ENCODE measurements around the gene CD247. TPM values are rescaled to one million over a fixed set of nuclear protein-coding genes. Genes with fewer than 3 reads are reported as not detected.

Gene CD247
- total and polyA plus RNA-seq, 10 of the 15 experiments (the other 5 are each of a cell fraction or from before 2014, with no cell fraction given): 0.10 to 0.77 (median 0.30) TPM

DNA sequence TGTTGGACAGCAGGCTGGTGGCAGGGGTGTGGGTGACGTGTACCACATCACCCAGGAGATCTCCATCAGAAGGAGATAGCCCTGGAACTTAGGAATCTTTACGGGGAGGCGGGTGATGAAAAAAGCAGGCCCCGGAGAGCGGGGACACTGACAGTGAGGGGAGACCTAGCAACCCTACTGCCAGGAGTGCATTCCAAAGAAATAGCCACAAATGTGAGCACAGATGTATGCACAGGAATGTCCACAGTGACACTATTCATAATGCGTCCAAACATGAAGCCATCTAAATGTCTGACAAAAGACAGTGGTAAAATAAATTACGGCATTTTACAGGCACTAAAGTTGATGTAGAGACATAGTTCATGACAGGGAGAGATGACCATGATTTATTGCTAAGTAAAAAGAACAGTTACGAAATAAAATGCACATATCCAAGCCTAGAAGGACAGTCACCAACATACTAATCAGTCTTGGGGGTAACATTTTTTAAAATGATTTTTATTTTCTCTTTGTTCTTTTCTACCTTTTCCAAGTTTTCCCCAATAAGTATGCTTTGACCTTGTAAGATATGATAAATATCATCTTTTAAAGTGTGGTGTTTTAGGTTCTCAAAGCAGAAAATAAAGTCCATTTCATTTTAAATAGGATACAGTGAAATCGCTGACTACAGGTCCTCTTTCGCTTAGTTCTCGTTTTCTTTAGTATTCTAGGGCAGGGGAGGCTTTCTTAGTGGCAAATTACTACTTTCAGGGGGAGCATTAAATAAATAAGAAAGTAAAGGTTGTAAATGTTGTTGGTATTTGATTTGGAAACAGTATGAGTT is 21.3 kb downstream of the CD247 start:
- whole genome bisulfite sequencing (ENCODE audit: insufficient coverage, insufficient replicate concordance, low lambda C conversion rate, missing lambda C conversion rate): 70% methylated on average over 11 of the region's 11 CpGs
- SMC1A ChIA-PET (ENCODE audit: uncharacterized antibody, unreplicated experiment): no interaction called here
- H3K4me3 ChIP-seq: no peak overlapping the region
- no peak overlapping the region for H3K4me2 ChIP-seq (ENCODE audit: control insufficient read depth, insufficient read depth)
- H4K20me1 ChIP-seq (ENCODE audit: control insufficient read depth, insufficient read depth): no peaks in the 10 kb centered on the region
- H3K9me3 ChIP-seq (replicated peaks; ENCODE audit: control insufficient read depth, insufficient read depth, low read length): no peaks in the 10 kb centered on the region
- no peak overlapping the region for H2AFZ ChIP-seq (ENCODE audit: control insufficient read depth, low read depth, low read length)
- H3K36me3 ChIP-seq (ENCODE audit: control insufficient read depth in 2 of 2, insufficient read depth in 2 of 2, low read length in 1 of 2): no peaks in the 10 kb centered on the region
- intact Hi-C loops (cut with micrococcal nuclease; ENCODE audit: unreplicated experiment) (no loop called here), in situ Hi-C loops (cut with MboI) (no loop called here)
- 0 out of 4 replicates have a peak, but pooled peaks cover 0 to 3% of the 10 kb centered on the region in 2 experiments for H3K27me3 ChIP-seq (replicated peaks in 1 of 2; ENCODE audit: control insufficient read depth in 2 of 2, insufficient read depth in 2 of 2, low read length in 1 of 2)
- H3K27ac ChIP-seq (ENCODE audit: control insufficient read depth, insufficient read depth): no peak overlapping the region
- H3K4me1 ChIP-seq (ENCODE audit: control insufficient read depth, insufficient read depth, low read length): peaks cover 31% of the 10 kb centered on the region
- FAIRE-seq (no peak), DNase-seq (ENCODE audit: low read depth, low spot score) (no peak), ATAC-seq (no peak)
- no TSS peak for BruUV-seq (replicated peaks)
- H3K79me2 ChIP-seq (ENCODE audit: control insufficient read depth, insufficient read depth, low read length): no peaks in the 10 kb centered on the region
- POLR2A ChIA-PET: no interaction called here
- CTCF ChIA-PET: interaction anchor here (1.2 kb wide), 1 partner anchor 36 kb away, joined by 4 read pairs; no protein-coding TSS in a partner anchor
- no peak overlapping the region for H3K9ac ChIP-seq (ENCODE audit: control insufficient read depth, insufficient read depth, low read length)
- RAD21 ChIA-PET (ENCODE audit: unreplicated experiment): no interaction called here
- TF ChIP-seq CHD2 (IDR thresholded peaks at IDR 0.05; ENCODE audit: borderline replicate concordance, low read depth, low read length): no peak
- TF ChIP-seq ZBED1 (IDR thresholded peaks at IDR 0.05; ENCODE audit: borderline replicate concordance): no peak
- TF ChIP-seq, protein P1, sequence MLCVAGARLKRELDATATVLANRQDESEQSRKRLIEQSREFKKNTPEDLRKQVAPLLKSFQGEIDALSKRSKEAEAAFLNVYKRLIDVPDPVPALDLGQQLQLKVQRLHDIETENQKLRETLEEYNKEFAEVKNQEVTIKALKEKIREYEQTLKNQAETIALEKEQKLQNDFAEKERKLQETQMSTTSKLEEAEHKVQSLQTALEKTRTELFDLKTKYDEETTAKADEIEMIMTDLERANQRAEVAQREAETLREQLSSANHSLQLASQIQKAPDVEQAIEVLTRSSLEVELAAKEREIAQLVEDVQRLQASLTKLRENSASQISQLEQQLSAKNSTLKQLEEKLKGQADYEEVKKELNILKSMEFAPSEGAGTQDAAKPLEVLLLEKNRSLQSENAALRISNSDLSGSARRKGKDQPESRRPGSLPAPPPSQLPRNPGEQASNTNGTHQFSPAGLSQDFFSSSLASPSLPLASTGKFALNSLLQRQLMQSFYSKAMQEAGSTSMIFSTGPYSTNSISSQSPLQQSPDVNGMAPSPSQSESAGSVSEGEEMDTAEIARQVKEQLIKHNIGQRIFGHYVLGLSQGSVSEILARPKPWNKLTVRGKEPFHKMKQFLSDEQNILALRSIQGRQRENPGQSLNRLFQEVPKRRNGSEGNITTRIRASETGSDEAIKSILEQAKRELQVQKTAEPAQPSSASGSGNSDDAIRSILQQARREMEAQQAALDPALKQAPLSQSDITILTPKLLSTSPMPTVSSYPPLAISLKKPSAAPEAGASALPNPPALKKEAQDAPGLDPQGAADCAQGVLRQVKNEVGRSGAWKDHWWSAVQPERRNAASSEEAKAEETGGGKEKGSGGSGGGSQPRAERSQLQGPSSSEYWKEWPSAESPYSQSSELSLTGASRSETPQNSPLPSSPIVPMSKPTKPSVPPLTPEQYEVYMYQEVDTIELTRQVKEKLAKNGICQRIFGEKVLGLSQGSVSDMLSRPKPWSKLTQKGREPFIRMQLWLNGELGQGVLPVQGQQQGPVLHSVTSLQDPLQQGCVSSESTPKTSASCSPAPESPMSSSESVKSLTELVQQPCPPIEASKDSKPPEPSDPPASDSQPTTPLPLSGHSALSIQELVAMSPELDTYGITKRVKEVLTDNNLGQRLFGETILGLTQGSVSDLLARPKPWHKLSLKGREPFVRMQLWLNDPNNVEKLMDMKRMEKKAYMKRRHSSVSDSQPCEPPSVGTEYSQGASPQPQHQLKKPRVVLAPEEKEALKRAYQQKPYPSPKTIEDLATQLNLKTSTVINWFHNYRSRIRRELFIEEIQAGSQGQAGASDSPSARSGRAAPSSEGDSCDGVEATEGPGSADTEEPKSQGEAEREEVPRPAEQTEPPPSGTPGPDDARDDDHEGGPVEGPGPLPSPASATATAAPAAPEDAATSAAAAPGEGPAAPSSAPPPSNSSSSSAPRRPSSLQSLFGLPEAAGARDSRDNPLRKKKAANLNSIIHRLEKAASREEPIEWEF (IDR thresholded peaks at IDR 0.05; ENCODE audit: insufficient replicate concordance, low read depth, low read length): no peak
- TF ChIP-seq, protein P2, sequence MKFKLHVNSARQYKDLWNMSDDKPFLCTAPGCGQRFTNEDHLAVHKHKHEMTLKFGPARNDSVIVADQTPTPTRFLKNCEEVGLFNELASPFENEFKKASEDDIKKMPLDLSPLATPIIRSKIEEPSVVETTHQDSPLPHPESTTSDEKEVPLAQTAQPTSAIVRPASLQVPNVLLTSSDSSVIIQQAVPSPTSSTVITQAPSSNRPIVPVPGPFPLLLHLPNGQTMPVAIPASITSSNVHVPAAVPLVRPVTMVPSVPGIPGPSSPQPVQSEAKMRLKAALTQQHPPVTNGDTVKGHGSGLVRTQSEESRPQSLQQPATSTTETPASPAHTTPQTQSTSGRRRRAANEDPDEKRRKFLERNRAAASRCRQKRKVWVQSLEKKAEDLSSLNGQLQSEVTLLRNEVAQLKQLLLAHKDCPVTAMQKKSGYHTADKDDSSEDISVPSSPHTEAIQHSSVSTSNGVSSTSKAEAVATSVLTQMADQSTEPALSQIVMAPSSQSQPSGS (IDR thresholded peaks at IDR 0.05; ENCODE audit: low read length): no peak
- TF ChIP-seq HDAC2 (IDR thresholded peaks at IDR 0.05): no peak
- TF ChIP-seq CBX5 (IDR thresholded peaks at IDR 0.05; ENCODE audit: low read depth): no peak
- TF ChIP-seq SUZ12 (IDR thresholded peaks at IDR 0.05; ENCODE audit: unreplicated experiment): no peak
- no peak for TF ChIP-seq ZSCAN29 (IDR thresholded peaks at IDR 0.05)
- TF ChIP-seq NR2C2 (IDR thresholded peaks at IDR 0.05; ENCODE audit: borderline replicate concordance, control insufficient read depth, insufficient read length, low read depth): no peak
- no peak for TF ChIP-seq ASH2L (IDR thresholded peaks at IDR 0.05; ENCODE audit: borderline replicate concordance, low read depth)
- TF ChIP-seq NFXL1 (IDR thresholded peaks at IDR 0.05; ENCODE audit: borderline replicate concordance): no peak
- TF ChIP-seq POLR2AphosphoS2 (IDR thresholded peaks at IDR 0.05; ENCODE audit: low read depth, low read length): no peak
- TF ChIP-seq, protein P3, sequence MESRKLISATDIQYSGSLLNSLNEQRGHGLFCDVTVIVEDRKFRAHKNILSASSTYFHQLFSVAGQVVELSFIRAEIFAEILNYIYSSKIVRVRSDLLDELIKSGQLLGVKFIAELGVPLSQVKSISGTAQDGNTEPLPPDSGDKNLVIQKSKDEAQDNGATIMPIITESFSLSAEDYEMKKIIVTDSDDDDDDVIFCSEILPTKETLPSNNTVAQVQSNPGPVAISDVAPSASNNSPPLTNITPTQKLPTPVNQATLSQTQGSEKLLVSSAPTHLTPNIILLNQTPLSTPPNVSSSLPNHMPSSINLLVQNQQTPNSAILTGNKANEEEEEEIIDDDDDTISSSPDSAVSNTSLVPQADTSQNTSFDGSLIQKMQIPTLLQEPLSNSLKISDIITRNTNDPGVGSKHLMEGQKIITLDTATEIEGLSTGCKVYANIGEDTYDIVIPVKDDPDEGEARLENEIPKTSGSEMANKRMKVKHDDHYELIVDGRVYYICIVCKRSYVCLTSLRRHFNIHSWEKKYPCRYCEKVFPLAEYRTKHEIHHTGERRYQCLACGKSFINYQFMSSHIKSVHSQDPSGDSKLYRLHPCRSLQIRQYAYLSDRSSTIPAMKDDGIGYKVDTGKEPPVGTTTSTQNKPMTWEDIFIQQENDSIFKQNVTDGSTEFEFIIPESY (IDR thresholded peaks at IDR 0.05): no peak
